GM12878 (cell line): Measurements from ENCODE around the gene MAPK8. TPM values are rescaled to one million over a fixed set of nuclear protein-coding genes. Genes with fewer than 3 reads are reported as not detected.
A peak's percentile ranks its signal among the peaks of the same experiment; 100 is the strongest.

Experiments
- ATAC-seq: fragments of 200-7000 bp; cut with Tn5 transposase; 3 replicates; pipeline ENCODE4 v1.9.1; 2020; ENCODE audit warnings: mild to moderate bottlenecking, moderate library complexity
- BruUV-seq: library from RNA; stranded (reverse); fragments of 400-500 nt; replicated peaks from 2 replicates; lab custom pipeline; 2021; lab: Mats Ljungman, UMichigan
- CTCF ChIA-PET: fragments of 300-600 bp; sonication (Branson Sonifier 250); formaldehyde crosslinking; extraction: SDS; loops from one replicate; lab custom pipeline; 2021; ENCODE audit warnings: inconsistent platforms; lab: Yijun Ruan, JAX
- POLR2A ChIA-PET: fragments of 350-600 bp; formaldehyde crosslinking; extraction: SDS; loops from one replicate; lab custom pipeline; 2021; ENCODE audit warnings: inconsistent platforms; lab: Charles Lee
- RAD21 ChIA-PET: fragments of 300-600 bp; sonication (Branson Sonifier 250); formaldehyde crosslinking; loops from one replicate; lab custom pipeline; 2023; ENCODE audit warnings: antibody characterized with exemption; ENCODE audit not compliant: unreplicated experiment; lab: Charles Lee
- SMC1A ChIA-PET: fragments of 300-600 bp; sonication (Branson Sonifier 250); formaldehyde crosslinking; loops from one replicate; lab custom pipeline; 2023; ENCODE audit not compliant: unreplicated experiment, uncharacterized antibody; lab: Charles Lee
- DNase-seq: peaks from one replicate; pipeline ENCODE4 v3.0.0-alpha.2; 2011; ENCODE audit warnings: low read depth, low spot score
- FAIRE-seq: peaks from 3 replicates; lab custom pipeline; 2011; peaks lifted over from hg19 to GRCh38; lab: Jason Lieb, UNC
- H2AFZ ChIP-seq: 2 replicates; pipeline ENCODE4 v1.6.0; 2011; ENCODE audit warnings: low read depth, low read length, control low read depth; ENCODE audit not compliant: control insufficient read depth
- H3K27ac ChIP-seq: 2 replicates; pipeline ENCODE4 v1.5.1; 2011; ENCODE audit warnings: control low read depth; ENCODE audit not compliant: control insufficient read depth, insufficient read depth
- H3K27me3 ChIP-seq, 2 experiments: replicated peaks in 1 of 2; 2 replicates each; pipeline versions ENCODE4 v1.6.0 to v1.6.1; 2011; ENCODE audit warnings: low read length in 1 of 2; ENCODE audit not compliant: control insufficient read depth in 2 of 2, insufficient read depth in 2 of 2
- H3K36me3 ChIP-seq, 2 experiments: 2 replicates each; pipeline ENCODE4 v1.5.1; 2011; ENCODE audit warnings: low read length in 1 of 2; ENCODE audit not compliant: control insufficient read depth in 2 of 2, insufficient read depth in 2 of 2
- H3K4me1 ChIP-seq: 2 replicates; pipeline ENCODE4 v1.6.1; 2011; ENCODE audit warnings: mild to moderate bottlenecking, low read length, moderate library complexity, mixed read lengths; ENCODE audit not compliant: control insufficient read depth, insufficient read depth
- H3K4me2 ChIP-seq: 2 replicates; pipeline ENCODE4 v1.6.0; 2011; ENCODE audit warnings: control low read depth; ENCODE audit not compliant: control insufficient read depth, insufficient read depth
- H3K4me3 ChIP-seq: fragments of 200-600 bp; sonication (generic); 2 replicates; pipeline ENCODE4 v1.5.1; 2016
- H3K79me2 ChIP-seq: 2 replicates; pipeline ENCODE4 v1.6.0; 2011; ENCODE audit warnings: low read length; ENCODE audit not compliant: control insufficient read depth, insufficient read depth
- H3K9ac ChIP-seq: 2 replicates; pipeline ENCODE4 v1.8.0; 2011; ENCODE audit warnings: low read length, control low read depth, mixed read lengths; ENCODE audit not compliant: control insufficient read depth, insufficient read depth
- H3K9me3 ChIP-seq: replicated peaks from 3 replicates; pipeline ENCODE4 v1.5.1; 2011; ENCODE audit warnings: mild to moderate bottlenecking, low read length; ENCODE audit not compliant: control insufficient read depth, insufficient read depth
- H4K20me1 ChIP-seq: 2 replicates; pipeline ENCODE4 v1.6.0; 2011; ENCODE audit not compliant: control insufficient read depth, insufficient read depth
- EZH2 ChIP-seq: IDR thresholded peaks from 2 replicates; pipeline ENCODE4 v1.6.1; 2012; ENCODE audit warnings: low read depth, mild to moderate bottlenecking, control low read depth, inconsistent platforms, low read length, borderline replicate concordance; ENCODE audit not compliant: control insufficient read depth
- JUNB ChIP-seq: IDR thresholded peaks from 2 replicates; pipeline ENCODE4 v1.6.1; 2016; ENCODE audit warnings: antibody characterized with exemption, mild to moderate bottlenecking
- SP1 ChIP-seq: IDR thresholded peaks from one replicate; pipeline ENCODE4 v1.6.1; 2011; ENCODE audit warnings: low read depth, low read length
- SUPT20H ChIP-seq: IDR thresholded peaks from 2 replicates; pipeline ENCODE4 v1.6.1; 2011; ENCODE audit warnings: low read depth, mild to moderate bottlenecking, low read length, moderate library complexity, borderline replicate concordance; ENCODE audit not compliant: control insufficient read depth
- WGBS: methylation state at CpG from one replicate; pipeline ENCODE4 v1.1.6; 2016; ENCODE audit warnings: low lambda C conversion rate; ENCODE audit not compliant: insufficient replicate concordance, insufficient coverage; ENCODE audit errors: missing lambda C conversion rate; 5-methylcytosine and 5-hydroxymethylcytosine counted together
- in situ Hi-C: fragments of 300-500 bp; cut with MboI; formaldehyde crosslinking; loops from 9 replicates; pipeline ENCODE4 v1.14.3; 2018; ENCODE audit warnings: mixed read lengths
- intact Hi-C: fragments of 100-400 bp; cut with micrococcal nuclease; formaldehyde crosslinking; loops from one replicate; pipeline ENCODE4 v1.14.2; 2022; ENCODE audit not compliant: unreplicated experiment
- polyA plus RNA-seq, 11 experiments: library from polyadenylated mRNA; depleted of rRNA in 4 of 11; unstranded in 6 of 11; stranded (reverse) in 5 of 11; fragments of >200 nt; fragmentation: Nextera tagmentation in 4 of 11; fragmentation: Illumina TruSeq in 1 of 11; extraction: Ambion mirVana in 4 of 11; extraction: Trizol in 1 of 11; gene quantifications; 1 replicate in 1 of 11; 2 replicates in 10 of 11; pipeline versions ENCODE4 v1.2.1 to v1.2.3, GENCODE V29; 2011 to 2016; ENCODE audit warnings: inconsistent platforms in 2 of 11, missing spikeins in 2 of 11, low read depth in 1 of 11
- total RNA-seq, 4 experiments: library from RNA; depleted of rRNA in 3 of 4; stranded (reverse); fragments of >200 nt in 3 of 4; fragmentation: Illumina TruSeq in 1 of 4; extraction: Trizol in 1 of 4; gene quantifications; 2 replicates each; pipeline versions ENCODE4 v1.2.1 to v1.2.3, GENCODE V29; 2013 to 2021
- TF ChIP-seq, protein P1 (sequence below): IDR thresholded peaks from 2 replicates; pipeline ENCODE4 v1.6.1; 2012; ENCODE audit warnings: improper control_type of control experiment, low read depth, low read length; ENCODE audit not compliant: insufficient replicate concordance
- TF ChIP-seq, protein P2 (sequence below): IDR thresholded peaks from 2 replicates; pipeline ENCODE4 v1.6.1; 2012; ENCODE audit warnings: low read length, inconsistent platforms
- TF ChIP-seq, protein P3 (sequence below): fragments of 450-650 bp; formaldehyde crosslinking; IDR thresholded peaks from 2 replicates; pipeline ENCODE4 v1.5.0; 2022; ENCODE audit warnings: mild to moderate bottlenecking, missing genetic modification characterization

Gene MAPK8
- total and polyA plus RNA-seq, 10 of the 15 experiments (the other 5 are each of a cell fraction or from before 2014, with no cell fraction given), result 3.9 to 102 (median 40.0) TPM

DNA sequence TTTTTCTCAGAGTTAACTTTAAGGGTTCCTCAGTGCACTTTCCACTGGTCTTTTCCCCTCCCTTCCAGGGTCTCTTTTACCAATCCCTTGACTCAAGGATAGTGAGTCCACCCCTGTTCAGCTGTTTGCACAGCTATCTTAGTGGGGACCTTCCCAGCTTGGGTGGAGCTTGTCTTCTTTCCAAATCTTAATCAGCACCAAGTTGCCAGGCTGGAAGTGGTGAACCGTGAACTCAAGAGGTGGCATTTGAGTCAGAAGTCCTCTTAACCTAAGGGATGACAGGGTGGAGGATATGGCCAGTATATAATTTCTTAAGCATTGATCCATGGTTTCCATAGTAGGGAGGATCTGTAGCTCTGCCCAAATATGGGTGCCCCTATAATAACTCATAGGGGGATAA is 25.0 kb downstream of the MAPK8 start:
- H2AFZ ChIP-seq, result no peak overlapping the region
- H3K4me2 ChIP-seq, result no peak overlapping the region
- intact Hi-C loops (no loop called here), in situ Hi-C loops (no loop called here)
- FAIRE-seq (no peak), ATAC-seq (peak; percentile 66)
- ChIA-PET SMC1A (interaction anchor here (0.9 to 1.7 kb wide), 7 partner anchors 12 to 307 kb away, joined by 3 to 4 read pairs (median 3); no protein-coding TSS in a partner anchor), CTCF (interaction anchor here (1.2 to 1.7 kb wide), 5 partner anchors 14 to 42 kb away, joined by 3 to 5 read pairs (median 3); no protein-coding TSS in a partner anchor), RAD21 (interaction anchor here (1.1 to 1.3 kb wide), 2 partner anchors 10 to 22 kb away, joined by 4 read pairs; no protein-coding TSS in a partner anchor)
- H3K4me1 ChIP-seq, result peaks cover 8% of the 10 kb centered on the region
- H3K79me2 ChIP-seq, result no peaks in the 10 kb centered on the region; the same call in 1 of the 2 replicates
- H4K20me1 ChIP-seq, result no peaks in the 10 kb centered on the region
- H3K9ac ChIP-seq, result no peak overlapping the region
- H3K27me3 ChIP-seq, result no peaks in the 10 kb centered on the region
- no peak overlapping the region for H3K4me3 ChIP-seq
- 0% methylated on average over 1 of the region's 1 CpG for WGBS
- peaks cover 9% of the 10 kb centered on the region; the same call in 2 of the 3 replicates for H3K9me3 ChIP-seq
- no peak overlapping the region for H3K27ac ChIP-seq
- peak; percentile 22; the same call in 1 of the 2 replicates for TF ChIP-seq JUNB
- TF ChIP-seq, protein P1, sequence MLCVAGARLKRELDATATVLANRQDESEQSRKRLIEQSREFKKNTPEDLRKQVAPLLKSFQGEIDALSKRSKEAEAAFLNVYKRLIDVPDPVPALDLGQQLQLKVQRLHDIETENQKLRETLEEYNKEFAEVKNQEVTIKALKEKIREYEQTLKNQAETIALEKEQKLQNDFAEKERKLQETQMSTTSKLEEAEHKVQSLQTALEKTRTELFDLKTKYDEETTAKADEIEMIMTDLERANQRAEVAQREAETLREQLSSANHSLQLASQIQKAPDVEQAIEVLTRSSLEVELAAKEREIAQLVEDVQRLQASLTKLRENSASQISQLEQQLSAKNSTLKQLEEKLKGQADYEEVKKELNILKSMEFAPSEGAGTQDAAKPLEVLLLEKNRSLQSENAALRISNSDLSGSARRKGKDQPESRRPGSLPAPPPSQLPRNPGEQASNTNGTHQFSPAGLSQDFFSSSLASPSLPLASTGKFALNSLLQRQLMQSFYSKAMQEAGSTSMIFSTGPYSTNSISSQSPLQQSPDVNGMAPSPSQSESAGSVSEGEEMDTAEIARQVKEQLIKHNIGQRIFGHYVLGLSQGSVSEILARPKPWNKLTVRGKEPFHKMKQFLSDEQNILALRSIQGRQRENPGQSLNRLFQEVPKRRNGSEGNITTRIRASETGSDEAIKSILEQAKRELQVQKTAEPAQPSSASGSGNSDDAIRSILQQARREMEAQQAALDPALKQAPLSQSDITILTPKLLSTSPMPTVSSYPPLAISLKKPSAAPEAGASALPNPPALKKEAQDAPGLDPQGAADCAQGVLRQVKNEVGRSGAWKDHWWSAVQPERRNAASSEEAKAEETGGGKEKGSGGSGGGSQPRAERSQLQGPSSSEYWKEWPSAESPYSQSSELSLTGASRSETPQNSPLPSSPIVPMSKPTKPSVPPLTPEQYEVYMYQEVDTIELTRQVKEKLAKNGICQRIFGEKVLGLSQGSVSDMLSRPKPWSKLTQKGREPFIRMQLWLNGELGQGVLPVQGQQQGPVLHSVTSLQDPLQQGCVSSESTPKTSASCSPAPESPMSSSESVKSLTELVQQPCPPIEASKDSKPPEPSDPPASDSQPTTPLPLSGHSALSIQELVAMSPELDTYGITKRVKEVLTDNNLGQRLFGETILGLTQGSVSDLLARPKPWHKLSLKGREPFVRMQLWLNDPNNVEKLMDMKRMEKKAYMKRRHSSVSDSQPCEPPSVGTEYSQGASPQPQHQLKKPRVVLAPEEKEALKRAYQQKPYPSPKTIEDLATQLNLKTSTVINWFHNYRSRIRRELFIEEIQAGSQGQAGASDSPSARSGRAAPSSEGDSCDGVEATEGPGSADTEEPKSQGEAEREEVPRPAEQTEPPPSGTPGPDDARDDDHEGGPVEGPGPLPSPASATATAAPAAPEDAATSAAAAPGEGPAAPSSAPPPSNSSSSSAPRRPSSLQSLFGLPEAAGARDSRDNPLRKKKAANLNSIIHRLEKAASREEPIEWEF, result no peak
- TF ChIP-seq SP1, result no peak
- TF ChIP-seq SUPT20H, result no peak
- TF ChIP-seq, protein P2, sequence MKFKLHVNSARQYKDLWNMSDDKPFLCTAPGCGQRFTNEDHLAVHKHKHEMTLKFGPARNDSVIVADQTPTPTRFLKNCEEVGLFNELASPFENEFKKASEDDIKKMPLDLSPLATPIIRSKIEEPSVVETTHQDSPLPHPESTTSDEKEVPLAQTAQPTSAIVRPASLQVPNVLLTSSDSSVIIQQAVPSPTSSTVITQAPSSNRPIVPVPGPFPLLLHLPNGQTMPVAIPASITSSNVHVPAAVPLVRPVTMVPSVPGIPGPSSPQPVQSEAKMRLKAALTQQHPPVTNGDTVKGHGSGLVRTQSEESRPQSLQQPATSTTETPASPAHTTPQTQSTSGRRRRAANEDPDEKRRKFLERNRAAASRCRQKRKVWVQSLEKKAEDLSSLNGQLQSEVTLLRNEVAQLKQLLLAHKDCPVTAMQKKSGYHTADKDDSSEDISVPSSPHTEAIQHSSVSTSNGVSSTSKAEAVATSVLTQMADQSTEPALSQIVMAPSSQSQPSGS, result no peak
- TF ChIP-seq, protein P3, sequence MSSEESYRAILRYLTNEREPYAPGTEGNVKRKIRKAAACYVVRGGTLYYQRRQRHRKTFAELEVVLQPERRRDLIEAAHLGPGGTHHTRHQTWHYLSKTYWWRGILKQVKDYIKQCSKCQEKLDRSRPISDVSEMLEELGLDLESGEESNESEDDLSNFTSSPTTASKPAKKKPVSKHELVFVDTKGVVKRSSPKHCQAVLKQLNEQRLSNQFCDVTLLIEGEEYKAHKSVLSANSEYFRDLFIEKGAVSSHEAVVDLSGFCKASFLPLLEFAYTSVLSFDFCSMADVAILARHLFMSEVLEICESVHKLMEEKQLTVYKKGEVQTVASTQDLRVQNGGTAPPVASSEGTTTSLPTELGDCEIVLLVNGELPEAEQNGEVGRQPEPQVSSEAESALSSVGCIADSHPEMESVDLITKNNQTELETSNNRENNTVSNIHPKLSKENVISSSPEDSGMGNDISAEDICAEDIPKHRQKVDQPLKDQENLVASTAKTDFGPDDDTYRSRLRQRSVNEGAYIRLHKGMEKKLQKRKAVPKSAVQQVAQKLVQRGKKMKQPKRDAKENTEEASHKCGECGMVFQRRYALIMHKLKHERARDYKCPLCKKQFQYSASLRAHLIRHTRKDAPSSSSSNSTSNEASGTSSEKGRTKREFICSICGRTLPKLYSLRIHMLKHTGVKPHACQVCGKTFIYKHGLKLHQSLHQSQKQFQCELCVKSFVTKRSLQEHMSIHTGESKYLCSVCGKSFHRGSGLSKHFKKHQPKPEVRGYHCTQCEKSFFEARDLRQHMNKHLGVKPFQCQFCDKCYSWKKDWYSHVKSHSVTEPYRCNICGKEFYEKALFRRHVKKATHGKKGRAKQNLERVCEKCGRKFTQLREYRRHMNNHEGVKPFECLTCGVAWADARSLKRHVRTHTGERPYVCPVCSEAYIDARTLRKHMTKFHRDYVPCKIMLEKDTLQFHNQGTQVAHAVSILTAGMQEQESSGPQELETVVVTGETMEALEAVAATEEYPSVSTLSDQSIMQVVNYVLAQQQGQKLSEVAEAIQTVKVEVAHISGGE, result no peak
- no peak for TF ChIP-seq EZH2
- TF ChIP-seq, all 136 proteins: peak for 1
- peaks cover 0 to 1% of the 10 kb centered on the region in 2 experiments; a peak in 1 of 4 replicates for H3K36me3 ChIP-seq
- no peak for DNase-seq
- no TSS peak for BruUV-seq
- POLR2A ChIA-PET, result no interaction called here
